ENCODE data around the gene SLC37A1.

Gene SLC37A1

GRCh38 chr21:42527127-42527488, 13.5 kb downstream of the SLC37A1 start:
- Histone ChIP-seq H3K27ac (replicated peaks) (no peak overlapping the region), H3K27me3 (ENCODE audit: insufficient read depth, poor library complexity, severe bottlenecking) (no peaks in the 10 kb centered on the region), H3K4me3 (replicated peaks; ENCODE audit: insufficient read depth, low read length) (no peak overlapping the region)
- no peak for DNase-seq (ENCODE audit: low read depth in 1 of 2, low spot score in 1 of 2)
- no peak for TF ChIP-seq GABPA (IDR thresholded peaks at IDR 0.05; ENCODE audit: low read depth)
- TF ChIP-seq REST (IDR thresholded peaks at IDR 0.05; ENCODE audit: insufficient replicate concordance, low read depth) = no peak
- TF ChIP-seq CTCF (IDR thresholded peaks at IDR 0.05; ENCODE audit: insufficient read depth, low read length) = no peak
- TF ChIP-seq SPI1 (IDR thresholded peaks at IDR 0.05; ENCODE audit: borderline replicate concordance, low read depth) = no peak
- no peak for TF ChIP-seq POLR2AphosphoS5 (IDR thresholded peaks at IDR 0.05; ENCODE audit: low read depth)

- Histone ChIP-seq H3K27me3 (ENCODE audit: insufficient read depth, poor library complexity, severe bottlenecking) (no peaks in the 10 kb centered on the region), H3K4me3 (replicated peaks; ENCODE audit: insufficient read depth, low read length) (no peak overlapping the region), H3K27ac (replicated peaks) (no peak overlapping the region)
- no peak for DNase-seq (ENCODE audit: low read depth in 1 of 2, low spot score in 1 of 2)
- TF ChIP-seq REST (IDR thresholded peaks at IDR 0.05; ENCODE audit: insufficient replicate concordance, low read depth) (no peak), SPI1 (IDR thresholded peaks at IDR 0.05; ENCODE audit: borderline replicate concordance, low read depth) (no peak), CTCF (IDR thresholded peaks at IDR 0.05; ENCODE audit: insufficient read depth, low read length) (no peak), GABPA (IDR thresholded peaks at IDR 0.05; ENCODE audit: low read depth) (no peak), POLR2AphosphoS5 (IDR thresholded peaks at IDR 0.05; ENCODE audit: low read depth) (no peak)
These were observed 14.0 kb downstream of the SLC37A1 start for GRCh38 chr21:42527489-42528158.

- H3K27ac ChIP-seq (replicated peaks) = no peak overlapping the region
These were observed 16.5 kb downstream of the SLC37A1 start for GRCh38 chr21:42530167-42530518.

More at GRCh38 chr21:42530167-42530518, 16.5 kb downstream of the SLC37A1 start:
- Histone ChIP-seq H3K27me3 (ENCODE audit: insufficient read depth, poor library complexity, severe bottlenecking) (no peaks in the 10 kb centered on the region), H3K4me3 (replicated peaks; ENCODE audit: insufficient read depth, low read length) (no peak overlapping the region)
- TF ChIP-seq POLR2AphosphoS5 (IDR thresholded peaks at IDR 0.05; ENCODE audit: low read depth) (no peak), SPI1 (IDR thresholded peaks at IDR 0.05; ENCODE audit: borderline replicate concordance, low read depth) (no peak), REST (IDR thresholded peaks at IDR 0.05; ENCODE audit: insufficient replicate concordance, low read depth) (no peak), CTCF (IDR thresholded peaks at IDR 0.05; ENCODE audit: insufficient read depth, low read length) (no peak), GABPA (IDR thresholded peaks at IDR 0.05; ENCODE audit: low read depth) (no peak)
- no peak for DNase-seq (ENCODE audit: low read depth in 1 of 2, low spot score in 1 of 2)
